ENCODE measurements around the gene MARCO. TPM values are rescaled to one million over a fixed set of nuclear protein-coding genes. Genes with fewer than 3 reads are reported as not detected.

Gene MARCO
- total RNA-seq, 1 experiment from 2014 or later: 0.43 TPM

DNA sequence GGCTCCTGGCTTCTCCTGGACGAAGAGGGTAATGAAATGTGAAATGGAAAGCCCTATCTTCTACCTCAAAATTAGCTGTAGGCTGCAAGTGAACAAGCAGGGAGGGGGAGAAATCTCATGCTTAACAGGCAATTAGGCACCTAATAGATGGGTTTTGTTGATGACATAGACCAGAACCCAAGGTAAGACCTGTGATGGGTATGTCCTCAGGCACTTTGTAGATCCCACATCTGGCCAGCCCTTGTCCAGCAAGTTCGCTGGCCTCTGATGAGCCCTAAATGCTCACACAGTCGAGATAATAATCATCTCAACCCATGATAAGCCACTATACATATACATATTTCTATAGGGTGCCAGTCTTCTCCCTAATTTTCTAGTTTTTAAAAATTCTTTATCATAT lies 82.6 kb downstream of the MARCO start:
- no peak overlapping the region for H3K27ac Mint-ChIP-seq (ENCODE audit: unreplicated experiment)
- no peaks in the 10 kb centered on the region for H3K36me3 ChIP-seq (ENCODE audit: control insufficient read depth, insufficient read depth, low read length)
- no peaks in the 10 kb centered on the region for H3K4me1 ChIP-seq
- intact Hi-C loops (cut with micrococcal nuclease; ENCODE audit: unreplicated experiment): no loop called here
- H3K36me3 Mint-ChIP-seq (ENCODE audit: insufficient read depth, unreplicated experiment): no peaks in the 10 kb centered on the region
- no peaks in the 10 kb centered on the region for H3K9me3 ChIP-seq
- H3K4me3 ChIP-seq (ENCODE audit: low read depth, low read length): no peak overlapping the region
- no peak for DNase-seq
- TF ChIP-seq, protein P1, sequence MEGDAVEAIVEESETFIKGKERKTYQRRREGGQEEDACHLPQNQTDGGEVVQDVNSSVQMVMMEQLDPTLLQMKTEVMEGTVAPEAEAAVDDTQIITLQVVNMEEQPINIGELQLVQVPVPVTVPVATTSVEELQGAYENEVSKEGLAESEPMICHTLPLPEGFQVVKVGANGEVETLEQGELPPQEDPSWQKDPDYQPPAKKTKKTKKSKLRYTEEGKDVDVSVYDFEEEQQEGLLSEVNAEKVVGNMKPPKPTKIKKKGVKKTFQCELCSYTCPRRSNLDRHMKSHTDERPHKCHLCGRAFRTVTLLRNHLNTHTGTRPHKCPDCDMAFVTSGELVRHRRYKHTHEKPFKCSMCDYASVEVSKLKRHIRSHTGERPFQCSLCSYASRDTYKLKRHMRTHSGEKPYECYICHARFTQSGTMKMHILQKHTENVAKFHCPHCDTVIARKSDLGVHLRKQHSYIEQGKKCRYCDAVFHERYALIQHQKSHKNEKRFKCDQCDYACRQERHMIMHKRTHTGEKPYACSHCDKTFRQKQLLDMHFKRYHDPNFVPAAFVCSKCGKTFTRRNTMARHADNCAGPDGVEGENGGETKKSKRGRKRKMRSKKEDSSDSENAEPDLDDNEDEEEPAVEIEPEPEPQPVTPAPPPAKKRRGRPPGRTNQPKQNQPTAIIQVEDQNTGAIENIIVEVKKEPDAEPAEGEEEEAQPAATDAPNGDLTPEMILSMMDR (IDR thresholded peaks at IDR 0.05; ENCODE audit: insufficient read depth in 1 of 2, low read depth in 1 of 2, low read length in 1 of 2, severe bottlenecking in 1 of 2, unreplicated experiment in 1 of 2): no peak
- ChIA-PET CTCF (no interaction called here), POLR2A (no interaction called here)
- peaks cover 9% of the 10 kb centered on the region for H3K9me3 Mint-ChIP-seq (ENCODE audit: unreplicated experiment)
- no peaks in the 10 kb centered on the region for H3K4me1 Mint-ChIP-seq (ENCODE audit: low read depth, unreplicated experiment)
- H3K4me3 Mint-ChIP-seq (ENCODE audit: unreplicated experiment): no peak overlapping the region
- H3K27me3 Mint-ChIP-seq (ENCODE audit: insufficient read depth, unreplicated experiment): peaks cover 7% of the 10 kb centered on the region
- H3K27me3 ChIP-seq (replicated peaks; ENCODE audit: control insufficient read depth, insufficient read depth, low read length): no peaks in the 10 kb centered on the region
- BruUV-seq (replicated peaks): no TSS peak

DNA sequence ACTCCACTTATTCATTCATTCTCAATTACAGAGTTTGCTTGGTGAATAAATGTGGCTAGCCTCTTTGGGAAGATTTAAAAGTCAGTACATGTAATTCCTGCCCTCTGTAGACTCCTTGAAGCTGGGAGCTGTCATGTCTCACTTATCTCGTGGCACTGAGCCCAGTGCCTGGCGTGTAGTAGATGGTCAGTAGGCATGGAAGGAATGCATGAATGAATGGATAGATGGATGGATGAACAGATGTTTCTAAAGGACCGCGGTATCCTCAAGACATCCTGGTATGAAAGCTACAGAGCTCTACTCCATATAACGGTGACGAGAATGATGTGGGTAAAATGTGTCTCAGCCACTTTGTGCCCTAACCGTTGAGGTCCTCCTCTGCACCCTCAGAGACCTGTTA lies 83.0 kb downstream of the MARCO start:
- Mint-ChIP-seq H3K27me3 (ENCODE audit: insufficient read depth, unreplicated experiment) (peaks cover 7% of the 10 kb centered on the region), H3K36me3 (ENCODE audit: insufficient read depth, unreplicated experiment) (no peaks in the 10 kb centered on the region), H3K4me3 (ENCODE audit: unreplicated experiment) (no peak overlapping the region), H3K27ac (ENCODE audit: unreplicated experiment) (no peak overlapping the region), H3K9me3 (ENCODE audit: unreplicated experiment) (peaks cover 9% of the 10 kb centered on the region), H3K4me1 (ENCODE audit: low read depth, unreplicated experiment) (no peaks in the 10 kb centered on the region)
- no TSS peak for BruUV-seq (replicated peaks)
- POLR2A ChIA-PET: no interaction called here
- H3K36me3 ChIP-seq (ENCODE audit: control insufficient read depth, insufficient read depth, low read length): no peaks in the 10 kb centered on the region
- no peaks in the 10 kb centered on the region for H3K4me1 ChIP-seq
- DNase-seq: no peak
- CTCF ChIA-PET: interaction anchor here (0.8 kb wide), 1 partner anchor 233 kb away, joined by 7 read pairs; no protein-coding TSS in a partner anchor
- intact Hi-C loops (cut with micrococcal nuclease; ENCODE audit: unreplicated experiment): no loop called here
- no peaks in the 10 kb centered on the region for H3K9me3 ChIP-seq
- no peak overlapping the region for H3K4me3 ChIP-seq (ENCODE audit: low read depth, low read length)
- TF ChIP-seq, protein P1 (IDR thresholded peaks at IDR 0.05; ENCODE audit: insufficient read depth in 1 of 2, low read depth in 1 of 2, low read length in 1 of 2, severe bottlenecking in 1 of 2, unreplicated experiment in 1 of 2): no peak
- no peaks in the 10 kb centered on the region for H3K27me3 ChIP-seq (replicated peaks; ENCODE audit: control insufficient read depth, insufficient read depth, low read length)

GRCh38 chr2:119025762-119026351 lies 83.9 kb downstream of the MARCO start:
- Histone ChIP-seq H3K9me3 (no peaks in the 10 kb centered on the region), H3K4me3 (ENCODE audit: low read depth, low read length) (no peak overlapping the region), H3K36me3 (ENCODE audit: control insufficient read depth, insufficient read depth, low read length) (no peaks in the 10 kb centered on the region), H3K4me1 (no peaks in the 10 kb centered on the region), H3K27me3 (replicated peaks; ENCODE audit: control insufficient read depth, insufficient read depth, low read length) (no peaks in the 10 kb centered on the region)
- ChIA-PET POLR2A (no interaction called here), CTCF (interaction anchor here (0.6 to 1.3 kb wide), 6 partner anchors 22 to 232 kb away, joined by 3 to 7 read pairs (median 4); no protein-coding TSS in a partner anchor)
- Mint-ChIP-seq H3K4me3 (ENCODE audit: unreplicated experiment) (no peak overlapping the region), H3K36me3 (ENCODE audit: insufficient read depth, unreplicated experiment) (no peaks in the 10 kb centered on the region), H3K9me3 (ENCODE audit: unreplicated experiment) (peaks cover 9% of the 10 kb centered on the region), H3K4me1 (ENCODE audit: low read depth, unreplicated experiment) (no peaks in the 10 kb centered on the region), H3K27me3 (ENCODE audit: insufficient read depth, unreplicated experiment) (peaks cover 10% of the 10 kb centered on the region), H3K27ac (ENCODE audit: unreplicated experiment) (no peak overlapping the region)
- DNase-seq: no peak
- TF ChIP-seq, protein P1 (IDR thresholded peaks at IDR 0.05; ENCODE audit: insufficient read depth in 1 of 2, low read depth in 1 of 2, low read length in 1 of 2, severe bottlenecking in 1 of 2, unreplicated experiment in 1 of 2): no peak
- no TSS peak for BruUV-seq (replicated peaks)
- intact Hi-C loops (cut with micrococcal nuclease; ENCODE audit: unreplicated experiment): no loop called here
